Measurements from ENCODE around the gene INPP5F.
A peak's percentile ranks its signal among the peaks of the same experiment; 100 is the strongest.

The INPP5F gene

DNA sequence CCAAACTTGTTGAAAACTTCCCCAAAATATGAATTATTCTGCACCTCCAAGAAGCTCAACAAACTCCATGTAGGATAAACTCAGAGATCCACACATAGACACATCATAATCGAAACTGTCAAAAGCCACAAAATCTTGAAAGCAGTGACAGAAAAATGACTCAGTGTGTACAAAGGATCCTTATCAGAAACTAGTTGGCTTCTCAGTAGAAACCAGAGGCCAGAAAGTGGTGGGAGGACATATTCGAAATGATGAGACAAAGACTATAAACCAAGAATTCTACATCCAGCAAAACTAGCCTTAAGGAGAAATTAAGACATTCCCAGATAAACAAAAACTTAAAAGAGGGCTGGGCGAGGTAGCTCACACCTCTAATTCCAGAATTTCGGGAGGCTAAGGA lies 108.3 kb downstream of the INPP5F start:
- Mint-ChIP-seq H3K36me3 (ENCODE audit: low read depth) (peaks cover 88% of the 10 kb centered on the region), H3K27me3 (ENCODE audit: low read depth) (no peaks in the 10 kb centered on the region)

DNA sequence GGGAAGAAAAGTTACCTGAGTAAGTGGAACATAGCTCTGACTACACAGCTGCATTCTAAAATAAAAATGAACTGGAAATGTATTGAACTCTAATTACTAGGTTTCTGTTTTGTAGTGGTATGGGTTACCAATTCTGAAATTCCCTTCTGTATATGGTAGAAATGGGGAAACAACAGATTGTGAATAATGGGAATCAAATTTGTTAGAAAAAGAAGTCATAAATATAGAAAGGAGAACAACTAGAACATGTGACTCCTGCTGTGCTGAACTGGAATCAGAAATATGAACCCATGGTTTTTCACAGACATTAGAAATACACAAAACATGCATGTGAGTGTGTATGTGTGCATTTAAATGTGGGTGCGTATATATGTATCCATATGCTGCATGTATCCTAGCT lies 119.8 kb downstream of the INPP5F start:
- Mint-ChIP-seq H3K36me3 (ENCODE audit: low read depth) (peaks cover 84% of the 10 kb centered on the region), H3K4me3 (no peak overlapping the region), H3K4me1 (no peaks in the 10 kb centered on the region), H3K27ac (no peak overlapping the region), H3K9me3 (no peaks in the 10 kb centered on the region), H3K27me3 (ENCODE audit: low read depth) (no peaks in the 10 kb centered on the region)
- TF ChIP-seq CTCF (IDR thresholded peaks at IDR 0.05; ENCODE audit: unreplicated experiment in 3 of 3), result no peak

More for the DNA sequence above, 108.3 kb downstream of the INPP5F start:
- TF ChIP-seq CTCF (IDR thresholded peaks at IDR 0.05; ENCODE audit: unreplicated experiment in 3 of 3), result no peak
- Mint-ChIP-seq H3K27ac (peak overlapping the region in 1 of 3 experiments; percentile 58), H3K4me1 (no peaks in the 10 kb centered on the region), H3K4me3 (no peak overlapping the region), H3K9me3 (no peaks in the 10 kb centered on the region)

DNA sequence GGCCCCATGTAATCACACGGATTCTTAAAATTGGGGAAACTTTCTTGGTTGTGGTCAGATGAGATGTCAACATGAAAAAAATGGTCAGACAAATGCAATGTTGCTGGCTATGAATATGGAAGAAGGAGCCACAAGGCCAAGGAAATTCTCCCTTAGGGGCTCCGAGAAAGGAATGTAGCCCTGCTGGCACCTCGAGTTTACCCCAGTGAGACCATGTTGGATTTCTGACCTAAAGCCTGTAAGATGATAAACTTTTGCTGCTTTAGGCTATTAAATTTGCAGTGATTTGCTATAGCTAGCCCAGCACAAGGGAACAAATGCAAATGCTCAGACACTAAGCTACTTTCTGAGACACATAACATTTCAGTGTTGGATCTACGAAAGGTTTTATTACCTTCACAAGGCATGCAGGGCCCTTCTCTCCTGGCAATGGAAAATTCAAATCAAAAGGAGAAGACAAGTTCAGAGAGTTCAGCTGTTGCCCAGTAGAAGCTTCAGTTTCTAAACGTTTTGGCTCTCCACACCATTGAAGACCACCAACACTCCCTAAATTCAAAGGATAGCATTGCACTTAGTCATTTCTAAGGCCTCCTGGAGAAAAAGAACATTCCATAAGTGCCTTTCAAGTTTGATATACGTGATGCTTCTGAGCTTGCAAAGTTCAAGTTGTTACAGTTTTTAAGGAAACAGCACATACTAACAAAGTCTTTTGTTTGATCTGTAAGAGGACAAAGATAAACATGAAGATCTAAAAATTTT lies 123.4 kb downstream of the INPP5F start:
- Mint-ChIP-seq H3K9me3 (no peaks in the 10 kb centered on the region), H3K36me3 (ENCODE audit: low read depth) (peaks cover 68% of the 10 kb centered on the region), H3K4me1 (peaks cover 5% of the 10 kb centered on the region), H3K4me3 (no peak overlapping the region), H3K27me3 (ENCODE audit: low read depth) (no peaks in the 10 kb centered on the region), H3K27ac (peak overlapping the region in 2 of 3 experiments; percentile 40 to 67)
- no peak for TF ChIP-seq CTCF (IDR thresholded peaks at IDR 0.05; ENCODE audit: unreplicated experiment in 3 of 3)

DNA sequence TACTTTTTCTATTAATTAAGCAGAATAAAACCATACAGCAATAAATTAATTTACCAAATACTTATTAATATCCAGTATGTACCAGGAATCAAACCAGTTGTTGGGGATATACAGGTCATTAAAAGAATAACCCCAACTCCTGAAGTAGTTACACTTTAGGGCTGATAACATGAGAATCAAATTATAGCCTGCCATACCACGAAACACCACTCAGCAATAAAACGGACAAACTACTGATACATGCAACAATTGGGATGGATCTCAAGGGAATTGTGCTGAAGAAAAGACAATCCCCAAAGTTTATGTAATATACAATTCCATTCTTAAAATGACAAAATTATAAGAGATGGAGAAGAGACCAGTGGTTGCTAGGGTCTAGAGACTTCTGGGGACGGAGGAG lies 124.1 kb downstream of the INPP5F start:
- Mint-ChIP-seq H3K27ac (no peak overlapping the region), H3K4me3 (no peak overlapping the region), H3K9me3 (no peaks in the 10 kb centered on the region), H3K36me3 (ENCODE audit: low read depth) (peaks cover 63% of the 10 kb centered on the region), H3K27me3 (ENCODE audit: low read depth) (no peaks in the 10 kb centered on the region), H3K4me1 (peaks cover 5% of the 10 kb centered on the region)
- no peak for TF ChIP-seq CTCF (IDR thresholded peaks at IDR 0.05; ENCODE audit: unreplicated experiment in 3 of 3)

DNA sequence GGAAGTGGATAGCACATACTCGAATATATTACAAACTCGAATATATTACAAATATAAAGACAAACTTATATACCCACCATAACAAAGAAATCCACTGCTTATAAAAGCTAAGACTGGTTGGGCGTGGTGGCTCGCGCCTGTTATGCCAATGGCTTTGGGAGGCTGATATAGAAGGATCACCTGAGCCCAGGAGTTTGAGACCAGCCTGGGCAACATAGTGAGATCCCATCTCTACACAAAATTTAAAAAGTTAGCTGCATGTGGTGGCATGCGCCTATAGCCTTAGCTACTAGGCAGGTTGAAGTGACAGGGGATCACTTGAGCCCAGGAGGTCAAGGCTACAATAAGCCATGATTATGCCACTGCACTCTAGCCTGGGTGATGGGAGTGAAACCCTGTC lies 126.4 kb downstream of the INPP5F start:
- H3K4me1 Mint-ChIP-seq, result peaks cover 5% of the 10 kb centered on the region
- H3K27ac Mint-ChIP-seq, result no peak overlapping the region
- TF ChIP-seq CTCF (IDR thresholded peaks at IDR 0.05; ENCODE audit: unreplicated experiment in 3 of 3), result no peak
- H3K9me3 Mint-ChIP-seq, result no peaks in the 10 kb centered on the region
- no peaks in the 10 kb centered on the region for H3K27me3 Mint-ChIP-seq (ENCODE audit: low read depth)
- no peak overlapping the region for H3K4me3 Mint-ChIP-seq
- H3K36me3 Mint-ChIP-seq (ENCODE audit: low read depth), result peaks cover 58% of the 10 kb centered on the region

DNA sequence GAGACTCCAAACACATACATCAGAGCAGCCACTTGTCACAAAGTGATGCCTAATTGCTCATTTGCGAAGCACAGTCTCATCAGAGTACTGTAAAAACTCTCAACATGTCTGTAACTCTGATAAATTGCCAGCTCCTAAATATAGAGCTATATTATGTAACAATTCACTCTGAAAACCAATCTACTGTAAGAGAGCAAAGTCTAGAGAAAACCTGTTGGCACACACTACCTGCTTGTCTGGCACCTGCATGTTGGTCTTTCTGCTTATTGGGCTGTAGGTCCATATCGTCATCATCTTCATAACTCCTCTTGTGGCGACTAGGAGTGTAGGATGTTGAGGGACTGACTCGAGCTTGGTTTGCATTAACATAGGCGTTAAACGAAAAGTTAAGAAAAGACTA lies 127.0 kb downstream of the INPP5F start:
- H3K27me3 Mint-ChIP-seq (ENCODE audit: low read depth), result no peaks in the 10 kb centered on the region
- no peaks in the 10 kb centered on the region for H3K9me3 Mint-ChIP-seq
- peaks cover 55% of the 10 kb centered on the region for H3K36me3 Mint-ChIP-seq (ENCODE audit: low read depth)
- H3K4me1 Mint-ChIP-seq, result peaks cover 5% of the 10 kb centered on the region
- H3K27ac Mint-ChIP-seq, result no peak overlapping the region
- no peak for TF ChIP-seq CTCF (IDR thresholded peaks at IDR 0.05; ENCODE audit: unreplicated experiment in 3 of 3)
- no peak overlapping the region for H3K4me3 Mint-ChIP-seq
